ENCODE measurements around the gene ST6GALNAC5.

- TF ChIP-seq CTCF (IDR thresholded peaks at IDR 0.05) (no peak), REST (IDR thresholded peaks at IDR 0.05; ENCODE audit: insufficient read depth in 1 of 2, low read depth in 2 of 2, low read length in 1 of 2) (no peak), POLR2AphosphoS5 (IDR thresholded peaks at IDR 0.05; ENCODE audit: low read depth, low read length) (no peak), TCF7L2 (IDR thresholded peaks at IDR 0.05; ENCODE audit: low read depth, low read length) (no peak), SIN3A (IDR thresholded peaks at IDR 0.05; ENCODE audit: borderline replicate concordance, insufficient read depth, low read depth, low read length) (no peak)
Observed at GRCh38 chr1:76827066-76827465, 40.2 kb upstream of the ST6GALNAC5 start.

All from Panc1 (cell line).